ENCODE results near the gene RBM14. TPM values are rescaled to one million over a fixed set of nuclear protein-coding genes. Genes with fewer than 3 reads are reported as not detected.
"Not testable (repeated sequence)": the region's sequence is repeated elsewhere in the genome, so short reads cannot be mapped to it uniquely, and the experiment has no call there.

Gene RBM14
- total RNA-seq, 2 donors from 2014 or later: 90.0 to 110 TPM

DNA sequence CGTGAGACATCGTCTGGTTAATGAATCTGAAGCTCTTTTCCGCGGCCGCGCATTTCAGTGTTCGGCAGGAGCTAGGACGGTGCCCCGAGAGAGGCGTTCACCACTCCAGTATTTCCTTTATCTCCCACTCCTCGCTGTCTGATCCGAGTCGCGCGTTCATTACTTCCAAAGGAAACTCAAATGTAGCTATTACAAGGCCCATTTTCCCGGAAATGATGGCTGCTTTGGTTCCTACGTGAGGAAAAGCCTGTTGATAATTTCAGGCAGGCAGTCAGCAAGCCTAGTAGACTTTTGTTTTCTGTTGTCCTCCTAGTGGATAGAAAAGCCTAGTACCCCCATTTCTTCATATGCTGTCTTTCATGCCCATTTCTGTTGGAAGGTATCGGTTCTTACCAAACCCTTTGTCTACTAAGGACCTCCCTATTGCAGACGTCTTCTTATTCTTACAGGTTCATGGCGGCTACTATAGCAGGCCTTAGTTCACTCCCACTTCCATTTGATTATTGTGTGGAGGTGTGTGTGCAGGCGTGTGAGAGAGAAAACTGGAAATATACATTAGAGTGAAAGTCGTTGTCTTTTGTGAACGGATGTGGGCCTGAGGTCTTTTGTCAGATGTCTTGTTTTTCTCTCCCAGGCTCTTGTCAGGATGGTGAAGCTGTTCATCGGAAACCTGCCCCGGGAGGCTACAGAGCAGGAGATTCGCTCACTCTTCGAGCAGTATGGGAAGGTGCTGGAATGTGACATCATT is 22.8 kb downstream of the RBM14 start:
- Mint-ChIP-seq H3K4me1 (peaks cover 58% of the 10 kb centered on the region), H3K36me3 (ENCODE audit: low read depth) (peaks cover 69% of the 10 kb centered on the region), H3K27me3 (ENCODE audit: insufficient read depth) (no peaks in the 10 kb centered on the region), H3K9me3 (peaks cover 2% of the 10 kb centered on the region), H3K27ac (peak overlapping the region; percentile 100), H3K4me3 (peak overlapping the region; percentile 99)
- Histone ChIP-seq H3K27ac (ENCODE audit: low read depth, low read length) (peak overlapping the region; percentile 96), H3K9ac (ENCODE audit: extremely low read depth, low read length, poor library complexity, severe bottlenecking) (peak overlapping the region; percentile 99), H3K36me3 (ENCODE audit: control insufficient read depth, insufficient read depth, low read length) (peaks cover 65% of the 10 kb centered on the region), H3K4me3 (ENCODE audit: low read length) (peak overlapping the region; percentile 100), H3K27me3 (ENCODE audit: control insufficient read depth, insufficient read depth, low read length, poor library complexity, severe bottlenecking) (no peaks in the 10 kb centered on the region), H3K9me3 (ENCODE audit: control insufficient read depth, low read length) (no peaks in the 10 kb centered on the region), H3K4me1 (ENCODE audit: control insufficient read depth, insufficient read depth, low read length) (peaks cover 4% of the 10 kb centered on the region)
- no peak for DNase-seq
- TF ChIP-seq, protein P1, sequence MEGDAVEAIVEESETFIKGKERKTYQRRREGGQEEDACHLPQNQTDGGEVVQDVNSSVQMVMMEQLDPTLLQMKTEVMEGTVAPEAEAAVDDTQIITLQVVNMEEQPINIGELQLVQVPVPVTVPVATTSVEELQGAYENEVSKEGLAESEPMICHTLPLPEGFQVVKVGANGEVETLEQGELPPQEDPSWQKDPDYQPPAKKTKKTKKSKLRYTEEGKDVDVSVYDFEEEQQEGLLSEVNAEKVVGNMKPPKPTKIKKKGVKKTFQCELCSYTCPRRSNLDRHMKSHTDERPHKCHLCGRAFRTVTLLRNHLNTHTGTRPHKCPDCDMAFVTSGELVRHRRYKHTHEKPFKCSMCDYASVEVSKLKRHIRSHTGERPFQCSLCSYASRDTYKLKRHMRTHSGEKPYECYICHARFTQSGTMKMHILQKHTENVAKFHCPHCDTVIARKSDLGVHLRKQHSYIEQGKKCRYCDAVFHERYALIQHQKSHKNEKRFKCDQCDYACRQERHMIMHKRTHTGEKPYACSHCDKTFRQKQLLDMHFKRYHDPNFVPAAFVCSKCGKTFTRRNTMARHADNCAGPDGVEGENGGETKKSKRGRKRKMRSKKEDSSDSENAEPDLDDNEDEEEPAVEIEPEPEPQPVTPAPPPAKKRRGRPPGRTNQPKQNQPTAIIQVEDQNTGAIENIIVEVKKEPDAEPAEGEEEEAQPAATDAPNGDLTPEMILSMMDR (conservative IDR thresholded peaks at IDR 0.05): peak; percentile 37
- 6 to 12% methylated on average over 15 to 26 of the region's 27 CpGs for WGBS, 2 experiments (ENCODE audit: insufficient coverage in 1 of 2, insufficient read length in 1 of 2)

DNA sequence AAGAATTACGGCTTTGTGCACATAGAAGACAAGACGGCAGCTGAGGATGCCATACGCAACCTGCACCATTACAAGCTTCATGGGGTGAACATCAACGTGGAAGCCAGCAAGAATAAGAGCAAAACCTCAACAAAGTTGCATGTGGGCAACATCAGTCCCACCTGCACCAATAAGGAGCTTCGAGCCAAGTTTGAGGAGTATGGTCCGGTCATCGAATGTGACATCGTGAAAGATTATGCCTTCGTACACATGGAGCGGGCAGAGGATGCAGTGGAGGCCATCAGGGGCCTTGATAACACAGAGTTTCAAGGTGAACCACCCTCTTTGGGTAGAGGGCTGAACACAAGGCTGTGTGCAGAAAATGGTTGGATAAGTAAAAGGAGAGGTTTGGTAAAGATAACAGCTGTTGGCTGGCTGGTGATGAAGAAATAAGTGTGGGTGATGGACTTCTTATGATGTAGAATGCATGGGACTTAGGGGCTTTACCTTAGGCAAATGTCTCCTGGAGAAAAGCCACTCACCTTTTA is 23.4 kb downstream of the RBM14 start:
- Histone ChIP-seq H3K4me3 (ENCODE audit: low read length) (peak overlapping the region; percentile 100), H3K36me3 (ENCODE audit: control insufficient read depth, insufficient read depth, low read length) (peaks cover 65% of the 10 kb centered on the region), H3K9ac (ENCODE audit: extremely low read depth, low read length, poor library complexity, severe bottlenecking) (peak overlapping the region; percentile 99)
- H3K27me3 ChIP-seq (ENCODE audit: control insufficient read depth, insufficient read depth, low read length, poor library complexity, severe bottlenecking); H3K9me3 Mint-ChIP-seq; H3K4me1 ChIP-seq (ENCODE audit: control insufficient read depth, insufficient read depth, low read length); H3K27ac ChIP-seq (ENCODE audit: low read depth, low read length); H3K9me3 ChIP-seq (ENCODE audit: control insufficient read depth, low read length); DNase-seq; H3K27me3 Mint-ChIP-seq (ENCODE audit: insufficient read depth): not testable (repeated sequence)
- peaks cover 64% of the 10 kb centered on the region for H3K4me1 Mint-ChIP-seq
- H3K27ac Mint-ChIP-seq: peak overlapping the region; percentile 100
- peaks cover 70% of the 10 kb centered on the region for H3K36me3 Mint-ChIP-seq (ENCODE audit: low read depth)
- peak overlapping the region; percentile 99 for H3K4me3 Mint-ChIP-seq
- WGBS, 2 experiments (ENCODE audit: insufficient coverage in 1 of 2, insufficient read length in 1 of 2): 75 to 85% methylated on average over 3 to 8 of the region's 10 CpGs

DNA sequence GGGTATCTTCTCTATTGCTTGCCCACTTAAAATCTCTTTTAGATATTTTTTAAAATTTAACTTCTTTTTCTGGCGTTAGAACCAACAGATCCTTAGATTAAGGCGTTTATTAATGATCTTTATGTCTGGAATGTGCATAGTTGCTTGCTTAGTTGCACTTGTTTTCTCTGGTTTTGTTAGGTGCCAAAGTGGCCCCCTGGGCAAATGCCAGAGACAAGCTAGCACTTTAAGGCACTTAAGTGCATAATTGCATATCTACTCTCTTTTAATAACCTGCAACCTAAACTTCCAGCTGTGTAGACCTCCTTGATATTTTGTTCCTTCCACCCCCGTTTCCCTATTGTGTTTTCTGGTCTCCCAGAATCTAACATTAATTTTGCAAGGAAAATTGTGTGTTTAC is 25.4 kb downstream of the RBM14 start:
- H3K27me3 Mint-ChIP-seq (ENCODE audit: insufficient read depth): no peaks in the 10 kb centered on the region
- Histone ChIP-seq H3K4me1 (ENCODE audit: control insufficient read depth, insufficient read depth, low read length) (peaks cover 9% of the 10 kb centered on the region), H3K36me3 (ENCODE audit: control insufficient read depth, insufficient read depth, low read length) (peaks cover 77% of the 10 kb centered on the region), H3K9me3 (ENCODE audit: control insufficient read depth, low read length) (no peaks in the 10 kb centered on the region), H3K27ac (ENCODE audit: low read depth, low read length) (no peak overlapping the region), H3K27me3 (ENCODE audit: control insufficient read depth, insufficient read depth, low read length, poor library complexity, severe bottlenecking) (no peaks in the 10 kb centered on the region), H3K4me3 (ENCODE audit: low read length) (peak overlapping the region; percentile 100), H3K9ac (ENCODE audit: extremely low read depth, low read length, poor library complexity, severe bottlenecking) (peak overlapping the region; percentile 34)
- no peaks in the 10 kb centered on the region for H3K9me3 Mint-ChIP-seq
- TF ChIP-seq, protein P1 (conservative IDR thresholded peaks at IDR 0.05): no peak
- peaks cover 77% of the 10 kb centered on the region for H3K4me1 Mint-ChIP-seq
- peak overlapping the region; percentile 99 for H3K4me3 Mint-ChIP-seq
- WGBS, 2 experiments (ENCODE audit: insufficient coverage in 1 of 2, insufficient read length in 1 of 2): 84% methylated on average over 3 of the region's 3 CpGs; no CpG with 5 or more reads in 1 of the 2 experiments
- H3K27ac Mint-ChIP-seq: no peak overlapping the region
- DNase-seq: no peak
- H3K36me3 Mint-ChIP-seq (ENCODE audit: low read depth): peaks cover 78% of the 10 kb centered on the region

Measured in endodermal cell (in vitro differentiated cells).